ENCODE data around the gene MEA1.
"Not testable (repeated sequence)": the region's sequence is repeated elsewhere in the genome, so short reads cannot be mapped to it uniquely, and the experiment has no call there.

Gene MEA1
- total RNA-seq: 14.3 reads per million, percentile 39 among the genes with 10 or more reads in this experiment

- peak; percentile 96 for DNase-seq
These were observed at the start of gene MEA1, which contains the start of gene KLHDC3 for GRCh38 chr6:43013843-43014433. Gene MEA1, minus strand, starts transcription at chr6:43013946. Its CDS starts 133 bp downstream, at chr6:43013813. Gene KLHDC3, plus strand, starts transcription at chr6:43014249. Its CDS starts 2,944 bp downstream, at chr6:43017193.

- no peak for DNase-seq
These were observed 49.1 kb upstream of the MEA1 start for GRCh38 chr6:43062818-43063217.

- no peak for DNase-seq
These were observed 48.1 kb upstream of the MEA1 start for GRCh38 chr6:43061861-43062260.

GRCh38 chr6:43060755-43061633 is 47.2 kb upstream of the MEA1 start:
- no peak for DNase-seq

- DNase-seq: no peak
These were observed 46.4 kb upstream of the MEA1 start for GRCh38 chr6:43060034-43060754.

GRCh38 chr6:43059168-43060033 is 45.7 kb upstream of the MEA1 start, which contains the start of the genes KLC4 and MRPL2:
Gene KLC4, plus strand, starts transcription at chr6:43059631. Its CDS starts 1,705 bp downstream, at chr6:43061336.
Gene MRPL2, minus strand, starts transcription at chr6:43059434. Its CDS starts 53 bp downstream, at chr6:43059381.
- DNase-seq: peak; percentile 96

GRCh38 chr6:43058531-43058930 is 44.8 kb upstream of the MEA1 start:
- DNase-seq: no peak

- DNase-seq: no peak
These were observed 42.2 kb upstream of the MEA1 start for GRCh38 chr6:43055966-43056365.

- DNase-seq: no peak
These were observed 40.6 kb upstream of the MEA1 start for GRCh38 chr6:43054206-43054943.

- DNase-seq: peak; percentile 87
These were observed 39.9 kb upstream of the MEA1 start, which contains the start of gene CUL7 for GRCh38 chr6:43053545-43054205. Gene CUL7, minus strand, starts transcription at chr6:43053851. Its CDS starts 1,063 bp downstream, at chr6:43052788.

GRCh38 chr6:43052842-43053544 is 39.2 kb upstream of the MEA1 start:
- no peak for DNase-seq

- no peak for DNase-seq
These were observed 38.6 kb upstream of the MEA1 start for GRCh38 chr6:43052225-43052841.

GRCh38 chr6:43050981-43051380 is 37.2 kb upstream of the MEA1 start:
- no peak for DNase-seq

- no peak for DNase-seq
These were observed 34.3 kb upstream of the MEA1 start for GRCh38 chr6:43047998-43048397.

GRCh38 chr6:43045371-43045930 is 31.7 kb upstream of the MEA1 start:
- no peak for DNase-seq

- DNase-seq: no peak
These were observed 29.6 kb upstream of the MEA1 start for GRCh38 chr6:43043310-43043709.

GRCh38 chr6:43041475-43041874 is 27.7 kb upstream of the MEA1 start:
- DNase-seq: not testable (repeated sequence)

GRCh38 chr6:43040542-43041257 is 27.0 kb upstream of the MEA1 start:
- no peak for DNase-seq

Data from effector CD4-positive, alpha-beta T cell (primary cell).